GM19043 (cell line): ENCODE results near the gene IQSEC2.

Experiments
- ATAC-seq: cut with Tn5 transposase; IDR thresholded peaks from one replicate; pipeline ENCODE4 v1.9.1; 2021; ENCODE audit warnings: low read depth; ENCODE audit not compliant: unreplicated experiment

IQSEC2 gene

DNA sequence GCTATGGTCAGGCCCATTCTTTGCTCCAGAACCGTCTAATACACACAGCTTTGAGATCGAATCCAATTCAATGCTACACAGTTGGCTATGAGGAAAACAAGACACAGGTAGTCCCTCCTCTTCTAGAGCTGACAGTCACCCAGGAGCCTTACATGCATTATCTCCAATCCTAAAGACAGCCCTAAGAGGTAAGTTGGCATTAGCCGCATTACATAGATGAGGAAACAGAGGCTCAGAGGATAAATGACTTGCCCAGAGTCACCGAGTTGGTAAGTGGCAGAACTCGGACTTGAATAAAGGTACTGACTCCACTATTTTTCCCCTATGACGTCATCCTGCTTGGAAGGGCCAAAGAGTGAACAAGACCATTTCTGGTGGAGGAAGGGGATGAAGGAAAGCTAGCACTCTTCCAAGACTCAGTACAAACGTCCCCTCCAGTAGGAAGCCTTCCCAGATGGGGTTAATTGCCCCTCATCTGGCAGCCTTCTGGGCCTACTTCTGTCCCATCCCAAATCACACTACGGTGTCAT, 8.5 kb downstream of the IQSEC2 start:
- no peak for ATAC-seq

GRCh38 chrX:53269536-53270107, 11.8 kb downstream of the IQSEC2 start:
- ATAC-seq: no peak

- ATAC-seq: no peak
These were observed 13.2 kb downstream of the IQSEC2 start for GRCh38 chrX:53268173-53268572.

GRCh38 chrX:53266914-53267313, 14.5 kb downstream of the IQSEC2 start:
- ATAC-seq: no peak

DNA sequence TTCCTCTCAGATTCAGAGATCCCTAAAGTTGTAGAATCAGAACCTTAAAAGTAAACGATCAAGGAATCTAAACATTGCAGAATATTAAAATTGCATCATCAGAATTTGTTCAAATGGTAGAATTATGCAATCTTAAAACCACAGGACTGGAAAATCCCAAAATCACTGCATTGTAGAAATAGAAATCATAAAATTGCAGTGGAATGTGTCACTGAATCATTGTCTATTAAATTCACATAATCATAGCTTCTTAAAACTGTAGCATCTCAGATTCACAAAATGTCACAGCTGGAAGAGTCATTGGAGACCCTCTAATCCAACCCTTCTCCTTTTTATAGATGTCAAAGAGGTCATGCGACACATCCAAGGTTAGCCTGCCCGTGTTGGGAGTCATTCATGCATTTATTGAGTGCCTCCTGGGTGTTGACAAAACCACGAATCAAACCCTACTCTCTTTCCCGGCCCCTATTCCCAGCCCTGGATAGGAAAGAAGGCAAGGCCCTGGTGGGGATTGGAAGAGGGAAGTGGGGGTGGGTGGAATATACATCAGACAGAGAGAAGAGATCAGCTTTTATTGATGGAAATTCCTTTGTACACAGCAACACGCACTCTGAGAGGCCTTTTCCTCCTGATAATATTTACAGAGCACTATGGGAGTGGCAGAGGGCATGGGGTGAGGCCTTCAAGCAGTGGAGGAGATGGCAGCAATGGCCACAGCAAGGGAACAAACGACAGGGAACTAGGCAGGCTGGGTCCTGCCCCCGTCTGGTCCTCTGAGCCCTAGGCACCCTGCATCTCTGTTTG, 15.4 kb downstream of the IQSEC2 start:
- no peak for ATAC-seq

- ATAC-seq: no peak
These were observed 17.7 kb downstream of the IQSEC2 start for GRCh38 chrX:53263597-53264094.

DNA sequence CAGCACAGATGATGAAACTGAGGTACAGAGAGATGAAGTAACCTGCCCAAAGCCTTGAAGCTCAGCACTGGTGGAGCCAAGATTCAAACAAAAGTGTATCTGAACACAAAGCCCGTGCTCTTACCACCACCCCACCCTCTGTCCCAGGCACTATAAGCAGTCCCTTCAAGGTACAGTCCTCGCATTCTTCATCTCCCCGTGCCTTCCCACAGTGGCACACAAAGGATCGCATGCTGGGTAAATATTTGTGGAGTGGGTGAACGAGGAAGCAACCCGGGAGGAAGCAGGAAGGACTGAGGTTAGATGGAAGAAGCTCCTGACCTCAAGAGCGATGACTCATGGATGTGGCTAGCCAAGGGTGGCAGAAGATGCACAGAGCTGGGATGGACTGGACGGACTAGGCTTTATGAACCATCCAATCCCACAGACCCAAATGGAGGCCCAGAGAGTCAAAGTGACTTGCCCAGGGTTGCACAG, 18.4 kb downstream of the IQSEC2 start:
- no peak for ATAC-seq

DNA sequence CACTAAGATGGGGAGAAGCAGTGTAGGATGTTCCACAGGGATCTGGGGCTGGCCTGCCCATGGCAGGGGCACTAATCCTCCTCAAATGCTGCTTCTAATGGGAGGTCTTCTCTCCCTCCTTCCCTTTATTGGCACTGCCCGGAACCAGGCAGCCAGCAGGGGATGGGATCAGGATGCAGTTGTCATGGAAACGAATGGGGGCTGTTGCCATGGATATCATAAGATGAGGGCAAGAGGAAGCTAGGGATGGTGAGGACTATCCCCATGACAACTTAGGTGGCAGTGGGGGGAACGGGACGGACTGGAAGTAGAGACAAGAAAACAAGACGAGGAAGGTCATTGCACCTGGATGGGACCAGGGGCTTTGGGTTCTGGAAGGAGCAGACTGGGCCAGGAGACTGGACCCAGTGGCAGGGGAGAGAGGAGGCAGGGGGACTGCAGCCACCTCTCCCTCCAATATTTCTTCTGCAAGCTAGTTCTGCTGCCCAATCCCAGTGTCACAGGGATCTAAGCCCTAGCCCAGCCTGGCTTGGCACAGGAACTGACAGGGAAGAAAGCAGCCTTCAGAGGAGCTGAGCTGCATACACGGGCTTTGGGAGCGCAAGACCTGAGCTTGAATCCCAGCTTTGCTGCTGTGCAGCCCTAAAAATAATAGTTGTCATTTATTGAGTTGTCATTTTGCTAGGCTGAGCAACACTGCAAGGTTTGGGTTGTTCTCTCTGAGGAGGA, 19.0 kb downstream of the IQSEC2 start:
- ATAC-seq: no peak

DNA sequence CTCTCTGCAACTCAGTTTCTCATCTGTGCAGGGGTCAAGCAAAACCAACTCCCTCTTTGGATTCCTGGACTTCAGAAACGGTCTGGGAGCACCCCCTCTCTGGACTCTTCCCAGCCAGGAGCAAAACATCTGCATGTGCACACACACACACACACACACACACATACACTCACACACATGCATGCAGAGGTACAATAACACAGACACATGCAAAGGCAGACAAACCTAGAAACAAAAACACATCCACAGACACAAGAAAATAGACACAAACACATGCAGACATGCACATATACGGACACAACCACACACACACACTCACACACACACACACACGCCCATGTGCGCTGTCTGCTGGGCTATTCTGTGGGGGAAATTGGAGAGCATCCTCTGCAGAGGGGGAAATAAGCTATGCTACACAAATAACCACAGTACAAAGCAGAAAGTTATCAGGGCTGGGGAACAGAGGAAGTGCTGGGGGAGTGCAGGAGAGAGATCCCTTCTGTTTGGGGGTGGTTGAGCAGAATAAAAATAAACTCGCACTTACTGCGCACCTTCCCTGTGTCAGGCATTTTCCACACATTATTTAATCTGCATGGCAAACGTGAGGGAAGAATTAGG, 19.9 kb downstream of the IQSEC2 start:
- no peak for ATAC-seq

- ATAC-seq: no peak
These were observed 20.5 kb downstream of the IQSEC2 start for GRCh38 chrX:53260836-53261235.

DNA sequence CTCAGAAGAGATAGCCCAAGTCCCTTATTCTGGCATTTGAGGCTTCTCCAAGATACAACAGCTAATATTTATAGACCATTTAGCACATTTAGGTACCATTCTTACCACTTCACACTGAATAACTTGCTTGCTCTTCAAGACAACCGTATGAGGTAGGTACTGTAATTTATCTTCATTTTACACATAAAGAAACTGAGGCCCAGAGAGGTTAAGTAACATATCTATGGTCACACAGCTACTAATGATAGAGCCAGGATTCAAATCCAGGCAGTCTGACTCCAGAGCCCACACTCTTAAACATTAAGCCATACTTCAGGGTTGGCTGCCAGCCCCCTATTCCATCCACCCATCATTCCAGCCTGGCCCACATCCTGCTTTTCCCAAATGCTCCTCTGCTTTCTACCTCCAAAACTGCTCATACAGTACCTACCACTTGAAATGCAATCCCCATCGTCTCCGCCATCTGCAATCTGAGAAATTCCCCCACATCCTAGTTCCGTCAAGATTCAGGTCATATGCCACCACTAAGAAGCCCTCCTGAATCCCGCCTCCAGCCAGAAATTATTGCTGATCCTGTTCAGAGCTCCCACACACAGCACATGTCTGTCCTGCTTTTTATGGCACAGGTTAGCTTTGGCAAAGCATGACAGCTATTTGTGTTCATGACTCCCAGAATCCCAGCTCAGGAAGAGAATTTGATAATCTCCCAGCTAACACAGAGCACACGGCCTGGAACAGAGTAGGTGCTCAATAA, 23.5 kb downstream of the IQSEC2 start:
- ATAC-seq: no peak

DNA sequence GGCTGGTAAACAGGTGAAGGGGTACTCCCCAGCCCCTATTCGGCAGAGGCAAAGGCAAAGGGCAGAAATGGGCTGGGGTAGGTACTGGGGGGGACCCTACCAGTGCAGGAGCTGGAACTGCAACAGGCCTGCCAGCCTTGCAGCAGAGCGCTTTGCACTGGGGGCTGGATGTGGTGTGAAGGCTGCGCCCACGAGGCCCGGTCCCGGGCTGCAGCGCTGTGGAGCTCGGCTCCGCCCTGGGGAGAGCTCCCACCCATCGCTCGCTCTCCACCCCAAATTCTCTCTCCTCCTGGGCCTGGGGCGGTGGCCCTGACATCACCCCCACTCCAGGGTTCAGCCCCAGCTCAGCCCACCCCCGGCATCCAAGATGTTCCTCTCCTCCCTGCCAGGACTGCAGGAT, 24.2 kb downstream of the IQSEC2 start:
- ATAC-seq: no peak

DNA sequence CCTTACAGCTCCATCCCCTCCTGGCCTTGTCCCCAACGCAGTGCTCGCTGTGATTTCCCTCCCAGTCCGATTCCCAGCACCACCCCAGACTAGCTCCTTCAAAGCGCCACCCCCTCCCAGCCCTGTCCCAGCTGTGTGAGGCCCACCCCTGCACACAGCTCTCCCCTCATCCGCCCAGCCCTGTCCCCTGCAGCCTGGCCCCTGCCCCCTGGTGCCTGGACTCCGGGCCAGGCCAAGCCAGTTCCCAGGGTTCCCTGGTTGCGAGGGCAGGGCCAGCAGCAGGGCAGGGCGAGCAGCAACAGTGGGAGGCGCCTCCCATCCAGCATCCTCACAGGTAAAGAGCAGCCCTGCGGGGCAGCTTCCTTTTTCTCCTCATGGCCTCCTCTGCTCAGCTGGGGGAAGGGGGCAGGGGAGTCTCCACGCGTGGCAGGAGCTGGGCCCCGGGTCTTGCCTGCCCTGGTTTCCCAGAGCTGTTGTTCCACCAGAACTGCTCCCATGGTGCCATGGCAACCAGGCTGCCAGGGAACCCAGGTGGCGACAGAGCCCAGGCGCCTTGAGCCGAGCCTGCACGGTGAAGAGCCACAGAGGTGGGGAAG, 24.8 kb downstream of the IQSEC2 start:
- no peak for ATAC-seq

- ATAC-seq: no peak
These were observed 25.6 kb downstream of the IQSEC2 start for GRCh38 chrX:53255738-53256191.

DNA sequence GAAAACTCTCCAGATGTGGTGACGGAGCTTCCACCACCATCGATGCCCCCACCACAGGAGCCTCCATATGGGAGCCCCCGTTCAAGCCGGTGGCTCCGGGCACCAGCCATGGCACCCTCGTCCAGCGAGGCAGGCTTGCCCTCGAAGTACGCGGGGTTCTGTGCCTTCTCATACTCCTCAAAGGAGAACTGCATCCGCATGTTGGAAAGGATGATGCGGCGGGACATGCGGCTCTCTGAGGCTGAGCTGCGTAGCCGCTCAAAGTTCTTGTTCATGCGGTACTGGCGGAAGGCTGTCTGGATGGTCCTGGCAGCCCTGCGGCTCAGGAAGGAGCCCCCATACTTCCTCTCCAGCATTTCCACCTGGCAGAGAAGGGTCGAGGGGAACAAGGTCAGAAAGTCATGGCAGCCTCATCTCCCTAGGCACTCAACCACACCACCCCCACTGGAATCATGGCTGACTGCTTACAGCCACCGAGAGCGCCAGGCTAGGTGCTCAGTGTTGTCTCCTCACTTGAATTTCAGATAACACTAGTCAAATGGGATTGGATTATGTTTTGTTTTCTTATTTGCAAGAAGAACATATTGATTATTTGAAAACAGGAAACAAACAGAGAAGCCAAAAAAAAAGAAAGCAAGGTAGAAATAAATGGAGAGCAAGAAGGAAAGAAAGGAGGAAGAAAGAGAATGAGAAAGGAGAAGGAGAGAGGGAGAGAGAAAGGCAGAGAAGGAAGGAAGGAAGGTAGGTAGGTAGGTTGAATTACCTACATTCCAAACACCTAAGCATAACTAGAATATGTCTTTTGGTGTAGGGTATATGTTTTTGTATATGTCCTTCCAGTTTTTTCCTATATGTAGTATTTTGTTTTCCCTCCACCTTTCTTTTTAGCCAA, 26.6 kb downstream of the IQSEC2 start:
- no peak for ATAC-seq

GRCh38 chrX:53253293-53254020, 27.9 kb downstream of the IQSEC2 start:
- ATAC-seq: no peak

- ATAC-seq: no peak
These were observed 30.1 kb downstream of the IQSEC2 start for GRCh38 chrX:53251307-53251706.

- no peak for ATAC-seq
These were observed 30.8 kb downstream of the IQSEC2 start for GRCh38 chrX:53250556-53250955.
